GM19239 (cell line): ENCODE measurements around the gene CEP70.

Source experiments
- DNase-seq: peaks from one replicate; pipeline ENCODE4 v3.0.0; 2011; ENCODE audit warnings: low spot score; ENCODE audit not compliant: insufficient read length
- FAIRE-seq: peaks from 2 replicates; lab custom pipeline; 2011; peaks lifted over from hg19 to GRCh38; lab: Jason Lieb, UNC

Gene CEP70

GRCh38 chr3:138476526-138476925 is 117.5 kb downstream of the CEP70 start:
- DNase-seq, result no peak
- FAIRE-seq, result no peak

GRCh38 chr3:138474163-138474562 is 119.9 kb downstream of the CEP70 start:
- DNase-seq (no peak), FAIRE-seq (no peak)

- DNase-seq (no peak), FAIRE-seq (no peak)
Measured at GRCh38 chr3:138473391-138473790, 120.7 kb downstream of the CEP70 start.

- no peak for FAIRE-seq
- no peak for DNase-seq
Measured at GRCh38 chr3:138472141-138472825, 121.8 kb downstream of the CEP70 start.

GRCh38 chr3:138471481-138471880 is 122.6 kb downstream of the CEP70 start:
- FAIRE-seq (no peak), DNase-seq (no peak)

GRCh38 chr3:138470687-138471086 is 123.4 kb downstream of the CEP70 start:
- no peak for DNase-seq
- no peak for FAIRE-seq

- FAIRE-seq, result no peak
- DNase-seq, result no peak
Measured at GRCh38 chr3:138469874-138470273, 124.2 kb downstream of the CEP70 start.

- DNase-seq (no peak), FAIRE-seq (no peak)
Measured at GRCh38 chr3:138468886-138469285, 125.2 kb downstream of the CEP70 start.

- DNase-seq, result no peak
- no peak for FAIRE-seq
Measured at GRCh38 chr3:138468451-138468850, 125.6 kb downstream of the CEP70 start.

GRCh38 chr3:138467931-138468330 is 126.1 kb downstream of the CEP70 start:
- DNase-seq, result no peak
- FAIRE-seq, result no peak

GRCh38 chr3:138465925-138466324 is 128.1 kb downstream of the CEP70 start:
- no peak for FAIRE-seq
- no peak for DNase-seq

- no peak for FAIRE-seq
Measured at GRCh38 chr3:138465451-138465850, 128.6 kb downstream of the CEP70 start.

GRCh38 chr3:138464491-138464860 is 129.6 kb downstream of the CEP70 start:
- no peak for FAIRE-seq
- DNase-seq, result no peak

More at GRCh38 chr3:138465451-138465850, 128.6 kb downstream of the CEP70 start:
- no peak for DNase-seq

GRCh38 chr3:138463724-138464490 is 130.2 kb downstream of the CEP70 start:
- no peak for DNase-seq
- no peak for FAIRE-seq

GRCh38 chr3:138461896-138462295 is 132.2 kb downstream of the CEP70 start:
- FAIRE-seq (no peak), DNase-seq (no peak)

GRCh38 chr3:138461246-138461645 is 132.8 kb downstream of the CEP70 start:
- no peak for DNase-seq

GRCh38 chr3:138460536-138461205 is 133.4 kb downstream of the CEP70 start:
- FAIRE-seq (no peak), DNase-seq (no peak)

More at GRCh38 chr3:138461246-138461645, 132.8 kb downstream of the CEP70 start:
- FAIRE-seq, result no peak

GRCh38 chr3:138459619-138460535 is 134.2 kb downstream of the CEP70 start:
- no peak for DNase-seq
- FAIRE-seq, result no peak

GRCh38 chr3:138458774-138459499 is 135.1 kb downstream of the CEP70 start:
- DNase-seq (no peak), FAIRE-seq (no peak)
